NCI-H128 (cell line): ENCODE data around the gene OPRM1.
"Not testable (repeated sequence)": the region's sequence is repeated elsewhere in the genome, so short reads cannot be mapped to it uniquely, and the experiment has no call there.

Source experiments
- DNase-seq: peaks from one replicate; lab custom pipeline; 2025; ENCODE audit not compliant: unreplicated experiment; lab: John Stamatoyannopoulos, UW

OPRM1 gene

DNA sequence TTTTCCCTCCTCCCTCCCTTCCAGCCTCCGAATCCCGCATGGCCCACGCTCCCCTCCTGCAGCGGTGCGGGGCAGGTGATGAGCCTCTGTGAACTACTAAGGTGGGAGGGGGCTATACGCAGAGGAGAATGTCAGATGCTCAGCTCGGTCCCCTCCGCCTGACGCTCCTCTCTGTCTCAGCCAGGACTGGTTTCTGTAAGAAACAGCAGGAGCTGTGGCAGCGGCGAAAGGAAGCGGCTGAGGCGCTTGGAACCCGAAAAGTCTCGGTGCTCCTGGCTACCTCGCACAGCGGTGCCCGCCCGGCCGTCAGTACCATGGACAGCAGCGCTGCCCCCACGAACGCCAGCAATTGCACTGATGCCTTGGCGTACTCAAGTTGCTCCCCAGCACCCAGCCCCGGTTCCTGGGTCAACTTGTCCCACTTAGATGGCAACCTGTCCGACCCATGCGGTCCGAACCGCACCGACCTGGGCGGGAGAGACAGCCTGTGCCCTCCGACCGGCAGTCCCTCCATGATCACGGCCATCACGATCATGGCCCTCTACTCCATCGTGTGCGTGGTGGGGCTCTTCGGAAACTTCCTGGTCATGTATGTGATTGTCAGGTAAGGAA, at the start of gene OPRM1:
TSS of gene OPRM1 (plus strand) at position 10 of the 612 bp plus-strand sequence. CDS start at position 315, 305 bp downstream.
- DNase-seq, result no peak

DNA sequence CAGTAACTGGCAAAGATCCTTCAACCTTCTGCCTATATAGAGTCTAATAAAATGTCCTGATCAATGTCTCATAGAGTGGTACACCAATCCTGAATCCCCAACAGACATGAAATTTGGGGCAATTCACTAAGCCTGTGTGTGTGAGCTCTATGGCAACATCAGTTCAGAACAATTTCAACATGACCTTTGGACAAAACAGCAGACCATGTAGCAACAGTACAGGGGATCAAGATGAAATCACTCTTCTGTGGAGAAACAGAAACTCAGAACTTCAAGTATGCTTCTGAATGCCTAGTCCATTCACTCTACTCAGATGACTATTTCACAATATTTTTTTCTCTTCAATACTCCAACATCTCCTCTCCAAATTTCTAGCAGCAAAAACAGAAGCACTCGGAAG, 49.1 kb upstream of the OPRM1 start:
- DNase-seq, result no peak

GRCh38 chr6:153994004-153994403, 45.0 kb upstream of the OPRM1 start:
- DNase-seq, result no peak

GRCh38 chr6:153994811-153995210, 44.2 kb upstream of the OPRM1 start:
- no peak for DNase-seq

- DNase-seq, result no peak
Measured at GRCh38 chr6:153997221-153997620, 41.8 kb upstream of the OPRM1 start.

GRCh38 chr6:154001494-154002285, 37.4 kb upstream of the OPRM1 start:
- DNase-seq, result no peak

GRCh38 chr6:154002894-154003293, 36.1 kb upstream of the OPRM1 start:
- no peak for DNase-seq

GRCh38 chr6:154010371-154010770, 28.7 kb upstream of the OPRM1 start:
- no peak for DNase-seq

- DNase-seq, result no peak
Measured at GRCh38 chr6:154012852-154013251, 26.2 kb upstream of the OPRM1 start.

- DNase-seq, result no peak
Measured at GRCh38 chr6:154017786-154018185, 21.3 kb upstream of the OPRM1 start.

- DNase-seq, result no peak
Measured at GRCh38 chr6:154030646-154031045, 8.4 kb upstream of the OPRM1 start.

DNA sequence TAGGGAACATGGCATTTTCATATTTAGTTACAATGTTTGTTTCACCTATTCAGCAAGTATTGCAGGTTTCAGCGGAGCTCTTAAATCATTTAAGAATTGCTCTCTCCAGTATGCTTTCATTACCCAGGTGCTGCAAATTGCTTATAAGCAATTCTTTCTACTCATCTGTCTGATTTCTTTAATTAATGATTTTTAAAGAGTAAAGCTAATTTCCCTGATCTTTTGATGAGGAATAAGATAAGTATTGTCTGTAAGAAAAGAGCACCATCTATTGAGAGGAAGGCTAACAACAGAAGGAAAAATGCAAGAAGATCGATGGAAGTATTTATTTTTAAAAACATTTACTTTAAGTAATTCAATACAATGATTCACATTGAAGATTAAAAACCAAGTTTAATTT, 2.0 kb downstream of the OPRM1 start:
- DNase-seq, result no peak

DNA sequence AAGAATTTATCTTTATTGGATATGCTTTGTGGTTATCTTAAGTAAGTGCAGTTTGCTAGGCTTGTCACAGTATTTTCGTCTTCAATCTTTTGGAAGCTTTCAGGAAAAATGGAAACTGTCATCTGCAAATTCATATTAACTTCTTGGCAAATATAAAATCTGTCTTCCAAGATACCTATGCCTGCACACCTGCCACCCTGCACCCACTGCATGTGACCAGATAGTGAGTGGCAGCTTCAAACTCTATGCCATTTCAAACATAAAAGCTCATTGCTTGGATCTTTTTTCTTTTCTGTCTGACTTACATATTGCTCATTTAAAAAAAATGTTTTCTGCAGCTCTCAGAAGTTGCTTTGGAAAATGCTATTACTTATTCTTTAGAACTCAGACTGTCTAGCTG, 14.1 kb downstream of the OPRM1 start:
- no peak for DNase-seq

GRCh38 chr6:154056536-154056935, 17.5 kb downstream of the OPRM1 start:
- no peak for DNase-seq

DNA sequence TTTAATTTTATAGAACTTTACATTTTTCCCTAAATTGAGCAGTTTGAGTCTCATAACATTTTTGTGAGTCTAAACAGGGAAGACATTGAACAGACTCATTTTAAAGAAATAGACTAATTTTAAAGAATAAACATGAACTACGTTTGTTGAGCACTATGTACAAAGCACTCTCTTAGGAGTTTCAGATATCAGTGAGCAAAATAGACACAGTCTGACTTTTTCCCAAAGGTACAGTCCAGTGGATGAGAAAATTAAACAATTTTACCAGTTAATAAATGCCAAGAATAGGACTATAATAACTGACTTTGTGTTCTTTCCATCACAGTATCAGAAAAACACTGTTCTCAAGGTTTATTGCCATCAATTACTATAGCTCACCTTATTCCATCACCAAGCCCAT, 18.1 kb downstream of the OPRM1 start:
- DNase-seq, result no peak

DNA sequence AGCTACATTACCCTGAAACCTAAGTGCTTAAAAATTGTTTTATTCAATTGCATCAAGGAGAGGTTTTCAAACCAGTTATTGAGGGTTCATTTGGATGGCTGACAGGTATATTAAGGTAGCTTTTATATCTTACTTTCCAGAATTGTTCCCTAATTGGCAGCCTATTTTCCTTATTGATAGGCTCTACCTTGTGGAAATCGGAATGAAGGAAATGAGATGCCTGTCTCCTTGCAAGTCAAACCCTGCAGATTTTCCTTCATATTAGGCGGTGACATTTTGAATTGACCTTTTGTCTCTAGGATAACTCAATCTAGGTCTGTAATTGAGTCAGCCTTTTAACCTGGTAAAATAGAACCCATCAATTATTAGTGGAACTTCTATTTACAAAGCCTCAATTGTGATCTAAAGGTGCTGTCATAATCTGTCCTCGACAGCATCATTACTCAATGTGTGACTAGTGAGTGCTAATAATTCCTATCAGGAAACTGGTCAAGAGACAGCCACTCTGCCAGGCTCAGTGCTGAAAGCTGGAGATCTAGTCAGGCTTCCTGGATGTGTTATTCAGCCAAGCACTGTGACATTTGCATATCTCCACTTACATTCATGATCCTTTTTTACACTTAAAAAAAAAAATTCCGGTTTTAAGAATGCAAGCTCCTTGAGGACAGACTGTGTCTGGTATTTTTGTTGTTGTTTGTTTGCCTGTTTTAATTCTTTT, 20.1 kb downstream of the OPRM1 start:
- no peak for DNase-seq

DNA sequence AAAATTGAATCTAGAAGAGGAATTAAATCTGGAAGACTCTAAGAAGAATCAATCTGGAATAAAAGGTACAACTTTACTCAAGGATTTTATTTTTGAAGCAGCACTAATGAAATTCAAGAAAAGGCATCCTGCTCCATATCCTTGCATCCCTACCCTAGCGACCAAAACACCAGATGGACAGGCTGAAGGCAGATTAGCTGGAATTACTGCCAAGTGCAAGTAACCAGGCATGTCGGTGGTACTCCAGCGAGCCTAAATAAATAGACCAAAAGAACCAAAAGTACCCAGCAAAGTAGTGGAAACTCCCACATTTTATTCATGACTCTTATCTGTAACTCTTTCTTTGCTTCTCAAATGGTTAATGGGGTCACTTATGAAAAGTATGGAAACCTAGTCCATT, 21.0 kb downstream of the OPRM1 start:
- no peak for DNase-seq

DNA sequence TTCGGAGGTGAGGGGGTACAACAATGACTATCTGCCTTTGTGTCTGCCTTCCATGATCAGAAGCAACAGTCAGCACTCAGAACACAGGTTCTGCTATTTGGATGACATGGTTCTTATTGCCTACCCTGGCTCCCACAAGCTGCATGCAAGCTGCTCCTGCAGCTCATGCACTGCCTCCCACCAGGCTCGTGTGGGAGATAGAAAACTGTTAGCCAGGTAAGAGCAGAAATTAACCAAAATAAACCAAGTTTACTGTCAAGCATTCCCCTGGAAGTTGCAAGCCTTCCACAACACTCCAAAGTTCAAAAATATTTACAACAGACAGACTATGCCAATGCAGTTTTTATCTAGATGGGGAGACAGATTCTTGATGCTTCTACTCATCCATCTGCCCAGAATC, 31.0 kb downstream of the OPRM1 start:
- no peak for DNase-seq

GRCh38 chr6:154070657-154071056, 31.6 kb downstream of the OPRM1 start:
- DNase-seq, result no peak

DNA sequence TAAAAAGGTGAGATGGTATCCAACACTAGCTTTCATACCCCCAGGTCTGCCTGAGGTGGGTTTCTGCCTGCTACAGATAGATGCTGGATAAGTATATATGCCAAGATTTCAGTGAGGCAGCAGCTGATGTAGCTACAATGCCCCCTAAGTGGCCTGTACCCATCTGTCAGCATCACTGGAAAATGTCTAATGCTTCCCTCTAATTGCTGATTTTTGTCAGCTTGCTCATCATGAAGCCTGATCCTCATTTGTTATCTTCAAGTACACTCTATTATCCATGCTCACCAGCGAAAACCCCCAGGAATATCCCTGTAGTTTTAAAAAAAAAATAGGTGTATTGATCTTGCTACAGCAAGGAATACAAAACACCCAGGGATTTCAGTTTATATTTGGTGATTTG, 32.2 kb downstream of the OPRM1 start:
- no peak for DNase-seq

GRCh38 chr6:154071711-154072110, 32.7 kb downstream of the OPRM1 start:
- DNase-seq, result no peak

DNA sequence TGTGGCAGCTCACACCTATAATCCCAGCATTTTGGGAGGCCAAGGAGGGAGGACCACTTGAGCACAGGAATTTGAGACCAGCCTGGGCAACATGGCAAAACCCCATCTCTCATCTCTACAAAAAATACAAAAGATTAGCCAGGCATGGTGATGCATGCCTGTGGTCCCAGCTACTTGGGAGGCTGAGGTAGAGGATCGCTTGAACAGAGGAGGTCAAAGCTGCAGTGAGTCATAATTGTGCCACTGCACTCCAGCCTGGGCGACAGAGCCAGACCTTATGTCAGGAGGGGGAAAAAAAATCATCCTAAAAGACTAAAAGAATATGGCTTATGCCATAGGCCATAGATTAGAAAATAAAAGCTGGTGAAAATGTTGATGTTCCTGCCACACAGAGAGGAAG, 39.6 kb downstream of the OPRM1 start:
- not testable (repeated sequence) for DNase-seq
